Anterior cingulate cortex (tissue), 58 donors: ENCODE measurements around the gene KRT23.

Experiments
- DNase-seq, 58 donors: peaks; one replicate each; lab custom pipeline; 2025; lab: John Stamatoyannopoulos, UW

Gene KRT23

DNA sequence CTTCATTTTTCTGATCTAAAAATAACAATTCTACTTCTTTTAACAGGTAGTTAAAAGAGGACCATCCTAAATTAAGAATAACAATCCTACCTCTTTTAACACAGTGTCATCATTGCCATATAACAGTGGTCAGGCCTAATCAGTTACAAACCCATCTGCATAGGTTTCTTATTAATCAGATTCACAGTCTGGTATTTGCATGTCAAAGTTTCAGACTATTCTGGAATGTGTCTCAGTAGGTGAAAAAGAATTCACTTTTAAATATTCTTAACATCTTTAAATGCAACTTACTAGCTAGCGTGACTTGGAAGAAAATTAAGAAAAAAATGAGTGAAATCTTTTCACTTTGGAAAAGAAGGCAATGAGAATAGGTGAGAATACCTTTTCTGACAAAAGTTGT lies 63.6 kb downstream of the KRT23 start:
- DNase-seq: no peak

GRCh38 chr17:40873255-40873654 lies 64.2 kb downstream of the KRT23 start:
- no peak for DNase-seq
